Keratinocyte (primary cell): ENCODE results near the gene KDSR. TPM values are rescaled to one million over a fixed set of nuclear protein-coding genes. Genes with fewer than 3 reads are reported as not detected.

Experiments used
- DNase-seq: peaks from one replicate; pipeline ENCODE4 v3.0.0-alpha.2; 2011; ENCODE audit warnings: low read depth, missing footprints, low spot score
- FAIRE-seq: peaks from 2 replicates; lab custom pipeline; 2011; peaks lifted over from hg19 to GRCh38; lab: Jason Lieb, UNC
- H2AFZ ChIP-seq: 2 replicates; pipeline ENCODE4 v1.6.0; 2012; ENCODE audit warnings: low read length, control low read depth, inconsistent platforms; ENCODE audit not compliant: control insufficient read depth
- H3K27ac ChIP-seq: 2 replicates; pipeline ENCODE4 v1.5.1; 2011; ENCODE audit warnings: low read length; ENCODE audit not compliant: control insufficient read depth, insufficient read depth
- H3K27me3 ChIP-seq: 3 replicates; pipeline ENCODE4 v1.6.0; 2011; ENCODE audit warnings: low read length; ENCODE audit not compliant: control insufficient read depth, insufficient read depth; ENCODE audit errors: extremely low read depth
- H3K36me3 ChIP-seq, 2 experiments: 2 replicates in 1 of 2; 3 replicates in 1 of 2; pipeline ENCODE4 v1.5.1; 2011; ENCODE audit warnings: low read length in 2 of 2, mild to moderate bottlenecking in 1 of 2; ENCODE audit not compliant: control insufficient read depth in 2 of 2, insufficient read depth in 2 of 2; ENCODE audit errors: extremely low read depth in 1 of 2
- H3K4me1 ChIP-seq: 3 replicates; pipeline ENCODE4 v1.5.1; 2011; ENCODE audit warnings: low read length; ENCODE audit not compliant: control insufficient read depth, insufficient read depth; ENCODE audit errors: extremely low read depth
- H3K4me2 ChIP-seq: 3 replicates; pipeline ENCODE4 v1.6.0; 2011; ENCODE audit warnings: low read depth, low read length; ENCODE audit not compliant: control insufficient read depth, insufficient read depth; ENCODE audit errors: extremely low read depth
- H3K4me3 ChIP-seq, 3 experiments: fragments of 200-600 bp in 1 of 3; sonication (generic) in 1 of 3; 2 replicates in 2 of 3; 3 replicates in 1 of 3; pipeline ENCODE4 v1.5.1; 2011 to 2016; ENCODE audit warnings: low read length in 3 of 3, mild to moderate bottlenecking in 3 of 3, control low read depth in 2 of 3, inconsistent platforms in 1 of 3, low read depth in 1 of 3, mixed read lengths in 1 of 3, mixed run types in 1 of 3, moderate library complexity in 1 of 3; ENCODE audit not compliant: control insufficient read depth in 2 of 3, insufficient read depth in 2 of 3; ENCODE audit errors: extremely low read depth in 1 of 3
- H3K79me2 ChIP-seq: 2 replicates; pipeline ENCODE4 v1.6.0; 2012; ENCODE audit warnings: low read length; ENCODE audit not compliant: control insufficient read depth, insufficient read depth
- H3K9ac ChIP-seq: 3 replicates; pipeline ENCODE4 v1.6.0; 2011; ENCODE audit warnings: low read length; ENCODE audit not compliant: control insufficient read depth, insufficient read depth; ENCODE audit errors: extremely low read depth
- H3K9me1 ChIP-seq: 3 replicates; pipeline ENCODE4 v1.6.0; 2011; ENCODE audit warnings: low read length; ENCODE audit not compliant: control insufficient read depth, insufficient read depth; ENCODE audit errors: extremely low read depth
- H3K9me3 ChIP-seq: 2 replicates; pipeline ENCODE4 v1.5.1; 2012; ENCODE audit warnings: low read depth, low read length; ENCODE audit not compliant: control insufficient read depth
- H4K20me1 ChIP-seq: 3 replicates; pipeline ENCODE4 v1.6.0; 2011; ENCODE audit warnings: low read length; ENCODE audit not compliant: control insufficient read depth, insufficient read depth; ENCODE audit errors: extremely low read depth
- EZH2 ChIP-seq: IDR thresholded peaks from one replicate; pipeline ENCODE4 v1.6.1; 2012; ENCODE audit warnings: inconsistent platforms, mild to moderate bottlenecking, low read length, moderate library complexity
- dilution Hi-C: fragments of 300-500 bp; cut with MboI; formaldehyde crosslinking; loops from one replicate; pipeline ENCODE4 v1.7.0; 2020; ENCODE audit warnings: low sequenced_read_pairs; ENCODE audit not compliant: extremely low pct_ligation_motif_present
- polyA plus RNA-seq, 5 experiments: library from polyadenylated mRNA; depleted of rRNA in 3 of 5; stranded (reverse) in 3 of 5; stranded (forward) in 1 of 5; unstranded in 1 of 5; fragments of >200 nt; gene quantifications; 1 replicate in 1 of 5; 2 replicates in 3 of 5; 3 replicates in 1 of 5; pipeline versions ENCODE4 v1.2.1 to v1.2.3, GENCODE V29; 2011 to 2012; ENCODE audit warnings: missing spikeins in 2 of 5, low read depth in 1 of 5, low replicate concordance in 1 of 5
- TF ChIP-seq, protein P1 (sequence below), 3 experiments: IDR thresholded peaks in 1 of 3; conservative IDR thresholded peaks in 1 of 3; optimal IDR thresholded peaks in 1 of 3; 2 replicates in 2 of 3; 3 replicates in 1 of 3; pipeline versions ENCODE3 to v1.5.1; 2011; ENCODE audit warnings: low read length in 3 of 3, mild to moderate bottlenecking in 3 of 3, moderate library complexity in 2 of 3, control low read depth in 1 of 3, inconsistent platforms in 1 of 3; ENCODE audit not compliant: insufficient read depth in 2 of 3; ENCODE audit errors: extremely low read depth in 1 of 3

Gene KDSR
- polyA plus RNA-seq, 1 donor (not counting 4 experiments of a cell fraction or from before 2014, with no cell fraction given), result 68.6 TPM

DNA sequence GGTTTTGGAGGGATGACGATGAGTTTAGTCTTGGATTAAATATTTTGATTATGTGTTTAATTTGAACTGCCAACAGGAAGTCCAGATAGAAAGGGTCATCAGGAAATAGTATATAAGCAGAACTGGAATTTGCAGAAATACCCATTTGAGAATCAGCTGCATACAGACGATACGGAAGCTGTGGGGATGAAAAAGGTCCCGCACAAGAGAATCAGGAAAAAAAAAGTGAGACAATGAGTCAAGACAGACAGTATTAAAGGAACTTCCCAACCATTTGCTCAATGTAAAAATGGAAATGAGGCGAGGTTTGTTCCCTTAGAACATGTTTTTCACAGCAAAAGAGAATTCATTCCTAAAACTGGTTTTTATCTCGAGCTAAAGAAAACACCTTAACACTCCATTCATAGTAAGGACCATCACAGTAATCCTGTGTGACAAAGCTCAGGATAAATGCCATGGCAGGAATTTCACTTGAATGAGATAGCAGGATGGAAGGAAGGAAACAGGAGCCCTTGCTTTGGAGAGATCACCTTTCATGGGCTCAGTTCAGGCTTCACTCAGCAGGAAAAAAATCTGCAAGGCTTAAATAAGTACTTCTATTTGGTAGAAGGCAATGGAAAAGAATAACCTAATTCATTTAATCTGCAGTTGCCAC is 76.7 kb downstream of the KDSR start:
- H3K4me3 ChIP-seq, result no peak overlapping the region
- no peaks in the 10 kb centered on the region for H3K4me1 ChIP-seq
- H3K9me3 ChIP-seq, result no peaks in the 10 kb centered on the region
- H4K20me1 ChIP-seq, result no peaks in the 10 kb centered on the region
- FAIRE-seq (no peak), DNase-seq (no peak)
- H3K79me2 ChIP-seq, result no peaks in the 10 kb centered on the region
- no peak overlapping the region for H3K4me2 ChIP-seq
- TF ChIP-seq EZH2, result no peak
- TF ChIP-seq, protein P1, sequence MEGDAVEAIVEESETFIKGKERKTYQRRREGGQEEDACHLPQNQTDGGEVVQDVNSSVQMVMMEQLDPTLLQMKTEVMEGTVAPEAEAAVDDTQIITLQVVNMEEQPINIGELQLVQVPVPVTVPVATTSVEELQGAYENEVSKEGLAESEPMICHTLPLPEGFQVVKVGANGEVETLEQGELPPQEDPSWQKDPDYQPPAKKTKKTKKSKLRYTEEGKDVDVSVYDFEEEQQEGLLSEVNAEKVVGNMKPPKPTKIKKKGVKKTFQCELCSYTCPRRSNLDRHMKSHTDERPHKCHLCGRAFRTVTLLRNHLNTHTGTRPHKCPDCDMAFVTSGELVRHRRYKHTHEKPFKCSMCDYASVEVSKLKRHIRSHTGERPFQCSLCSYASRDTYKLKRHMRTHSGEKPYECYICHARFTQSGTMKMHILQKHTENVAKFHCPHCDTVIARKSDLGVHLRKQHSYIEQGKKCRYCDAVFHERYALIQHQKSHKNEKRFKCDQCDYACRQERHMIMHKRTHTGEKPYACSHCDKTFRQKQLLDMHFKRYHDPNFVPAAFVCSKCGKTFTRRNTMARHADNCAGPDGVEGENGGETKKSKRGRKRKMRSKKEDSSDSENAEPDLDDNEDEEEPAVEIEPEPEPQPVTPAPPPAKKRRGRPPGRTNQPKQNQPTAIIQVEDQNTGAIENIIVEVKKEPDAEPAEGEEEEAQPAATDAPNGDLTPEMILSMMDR (optimal IDR thresholded peaks at IDR 0.05 in 1 of 3, IDR thresholded peaks at IDR 0.05 in 1 of 3, conservative IDR thresholded peaks at IDR 0.05 in 1 of 3; ENCODE audit: extremely low read depth in 1 of 3, insufficient read depth in 2 of 3, low read length in 3 of 3), result no peak
- no peaks in the 10 kb centered on the region for H3K9me1 ChIP-seq
- dilution Hi-C loops, result no loop called here
- no peaks in the 10 kb centered on the region for H3K27me3 ChIP-seq
- no peaks in the 10 kb centered on the region for H3K36me3 ChIP-seq
- H3K9ac ChIP-seq, result no peak overlapping the region
- no peak overlapping the region for H3K27ac ChIP-seq
- H2AFZ ChIP-seq, result no peak overlapping the region

DNA sequence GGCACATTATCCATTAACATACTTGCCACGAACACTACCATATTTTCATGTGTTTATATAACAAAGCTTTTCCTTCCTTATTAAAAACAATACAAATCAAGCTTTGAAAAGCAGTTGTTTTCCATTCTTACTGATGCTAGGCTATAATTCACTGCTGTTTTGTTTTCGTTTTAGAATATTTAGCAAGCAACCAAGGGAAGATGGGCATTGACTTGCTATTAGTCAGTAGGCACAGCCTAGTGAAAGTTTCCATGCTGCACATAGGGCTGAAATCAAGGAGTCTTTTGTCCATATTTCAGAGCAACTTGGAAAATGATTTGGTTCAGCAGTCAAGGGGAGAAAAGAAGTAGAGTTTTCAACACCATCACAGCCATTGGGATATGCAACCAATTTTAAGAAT is 78.7 kb downstream of the KDSR start:
- no peak for DNase-seq
- no peaks in the 10 kb centered on the region for H3K9me1 ChIP-seq
- no peak for TF ChIP-seq EZH2
- TF ChIP-seq, protein P1 (optimal IDR thresholded peaks at IDR 0.05 in 1 of 3, IDR thresholded peaks at IDR 0.05 in 1 of 3, conservative IDR thresholded peaks at IDR 0.05 in 1 of 3; ENCODE audit: extremely low read depth in 1 of 3, insufficient read depth in 2 of 3, low read length in 3 of 3), result no peak
- H3K4me2 ChIP-seq, result no peak overlapping the region
- no peak overlapping the region for H3K9ac ChIP-seq
- H2AFZ ChIP-seq, result no peak overlapping the region
- no peaks in the 10 kb centered on the region for H3K4me1 ChIP-seq
- no peaks in the 10 kb centered on the region for H3K9me3 ChIP-seq
- no peaks in the 10 kb centered on the region for H3K36me3 ChIP-seq
- H3K4me3 ChIP-seq, result no peak overlapping the region
- no peaks in the 10 kb centered on the region for H3K79me2 ChIP-seq
- H3K27ac ChIP-seq, result no peak overlapping the region
- no peaks in the 10 kb centered on the region for H4K20me1 ChIP-seq
- dilution Hi-C loops, result no loop called here
- no peaks in the 10 kb centered on the region for H3K27me3 ChIP-seq
- no peak for FAIRE-seq
